GM12878 (cell line): ENCODE measurements around the gene SELENOO. TPM values are rescaled to one million over a fixed set of nuclear protein-coding genes. Genes with fewer than 3 reads are reported as not detected.
A peak's percentile ranks its signal among the peaks of the same experiment; 100 is the strongest.

Experiments used
- CEBPB ChIP-seq, 2 experiments: fragments of 150-350 bp in 1 of 2; IDR thresholded peaks; 2 replicates each; pipeline ENCODE4 v1.6.1; 2012 to 2014; ENCODE audit warnings: low read depth in 2 of 2, low read length in 2 of 2, borderline replicate concordance in 1 of 2, inconsistent platforms in 1 of 2
- CHD4 ChIP-seq: fragments of 200-600 bp; sonication (generic); IDR thresholded peaks from 2 replicates; pipeline ENCODE4 v1.6.1; 2016; ENCODE audit warnings: mild to moderate bottlenecking
- E2F4 ChIP-seq: IDR thresholded peaks from 2 replicates; pipeline ENCODE4 v1.6.1; 2012; ENCODE audit warnings: low read depth, low read length, improper control_type of control experiment
- HDAC2 ChIP-seq: fragments of 200-600 bp; sonication (generic); IDR thresholded peaks from 2 replicates; pipeline ENCODE4 v1.6.1; 2017
- HDGF ChIP-seq: fragments of 450-650 bp; IDR thresholded peaks from 2 replicates; pipeline ENCODE4 v1.6.1; 2016; ENCODE audit warnings: antibody characterized with exemption
- IKZF2 ChIP-seq, 2 experiments: fragments of 450-650 bp; IDR thresholded peaks; 2 replicates each; pipeline ENCODE4 v1.6.1; 2017; ENCODE audit warnings: mild to moderate bottlenecking in 2 of 2, moderate library complexity in 2 of 2
- NKRF ChIP-seq: fragments of 450-650 bp; conservative IDR thresholded peaks from 2 replicates; pipeline ENCODE4 v1.6.1; 2017; ENCODE audit warnings: mild to moderate bottlenecking, moderate library complexity
- NR2F1 ChIP-seq: fragments of 450-650 bp; conservative IDR thresholded peaks from 2 replicates; pipeline ENCODE4 v1.6.1; 2017; ENCODE audit warnings: mild to moderate bottlenecking
- PKNOX1 ChIP-seq: fragments of 450-650 bp; IDR thresholded peaks from 2 replicates; pipeline ENCODE4 v1.6.1; 2016; ENCODE audit warnings: mild to moderate bottlenecking
- POU2F2 ChIP-seq: IDR thresholded peaks from 3 replicates; pipeline ENCODE4 v1.6.1; 2011; ENCODE audit warnings: low read depth, mild to moderate bottlenecking, low read length, borderline replicate concordance
- RAD21 ChIP-seq: IDR thresholded peaks from 2 replicates; pipeline ENCODE4 v1.6.1; 2011; ENCODE audit warnings: mild to moderate bottlenecking, low read depth, low read length, moderate library complexity; ENCODE audit not compliant: insufficient read depth
- SPI1 ChIP-seq: IDR thresholded peaks from 2 replicates; pipeline ENCODE4 v1.6.1; 2011; ENCODE audit warnings: low read depth, mild to moderate bottlenecking, low read length, moderate library complexity, borderline replicate concordance; ENCODE audit not compliant: insufficient read depth
- STAT3 ChIP-seq: IDR thresholded peaks from 2 replicates; pipeline ENCODE4 v1.6.1; 2011; ENCODE audit warnings: low read depth, low read length, improper control_type of control experiment
- WRNIP1 ChIP-seq: IDR thresholded peaks from 2 replicates; pipeline ENCODE4 v1.6.1; 2011; ENCODE audit warnings: low read depth, low read length, improper control_type of control experiment, borderline replicate concordance
- ZNF24 ChIP-seq: fragments of 450-650 bp; IDR thresholded peaks from 2 replicates; pipeline ENCODE4 v1.6.1; 2017; ENCODE audit warnings: antibody characterized with exemption, mild to moderate bottlenecking
- ZNF592 ChIP-seq: fragments of 450-650 bp; IDR thresholded peaks from 2 replicates; pipeline ENCODE4 v1.6.1; 2017; ENCODE audit warnings: mild to moderate bottlenecking, moderate library complexity
- ZNF687 ChIP-seq: fragments of 450-650 bp; IDR thresholded peaks from 2 replicates; pipeline ENCODE4 v1.6.1; 2017; ENCODE audit warnings: mild to moderate bottlenecking, moderate library complexity
- polyA plus RNA-seq, 11 experiments: library from polyadenylated mRNA; depleted of rRNA in 4 of 11; unstranded in 6 of 11; stranded (reverse) in 5 of 11; fragments of >200 nt; fragmentation: Nextera tagmentation in 4 of 11; fragmentation: Illumina TruSeq in 1 of 11; extraction: Ambion mirVana in 4 of 11; extraction: Trizol in 1 of 11; gene quantifications; 1 replicate in 1 of 11; 2 replicates in 10 of 11; pipeline versions ENCODE4 v1.2.1 to v1.2.3, GENCODE V29; 2011 to 2016; ENCODE audit warnings: inconsistent platforms in 2 of 11, missing spikeins in 2 of 11, low read depth in 1 of 11
- total RNA-seq, 4 experiments: library from RNA; depleted of rRNA in 3 of 4; stranded (reverse); fragments of >200 nt in 3 of 4; fragmentation: Illumina TruSeq in 1 of 4; extraction: Trizol in 1 of 4; gene quantifications; 2 replicates each; pipeline versions ENCODE4 v1.2.1 to v1.2.3, GENCODE V29; 2013 to 2021

SELENOO gene
- total and polyA plus RNA-seq, 10 of the 15 experiments (the other 5 are each of a cell fraction or from before 2014, with no cell fraction given), result 0.42 to 23.3 (median 3.3) TPM

- TF ChIP-seq PKNOX1, result no peak
- TF ChIP-seq CHD4, result no peak
- TF ChIP-seq CEBPB (IDR thresholded peaks at IDR 0.05; ENCODE audit: borderline replicate concordance in 1 of 2, low read depth in 2 of 2, low read length in 2 of 2), result no peak
- 0 out of 2 replicates have a peak, but pooled peaks have one; percentile 69 for TF ChIP-seq ZNF687
- no peak for TF ChIP-seq E2F4
- TF ChIP-seq ZNF592, result no peak
- no peak for TF ChIP-seq RAD21
- no peak for TF ChIP-seq WRNIP1
- TF ChIP-seq IKZF2 (IDR thresholded peaks at IDR 0.05), result no peak; a peak in 1 of 4 replicates
- TF ChIP-seq NR2F1, result peak; percentile 50; the same call in 1 of the 2 replicates
- TF ChIP-seq HDAC2, result no peak
- TF ChIP-seq POU2F2, result peak; percentile 60; the same call in 2 of the 3 replicates
- peak; percentile 89 for TF ChIP-seq HDGF
- TF ChIP-seq NKRF, result no peak
- peak; percentile 50; the same call in 1 of the 2 replicates for TF ChIP-seq SPI1
- no peak for TF ChIP-seq STAT3
- no peak for TF ChIP-seq ZNF24
Observed at GRCh38 chr22:50190182-50190940, 10.4 kb upstream of the SELENOO start (continued).
